Measurements from ENCODE around the gene WDFY2.
A peak's percentile ranks its signal among the peaks of the same experiment; 100 is the strongest.
"Not testable (repeated sequence)": the region's sequence is repeated elsewhere in the genome, so short reads cannot be mapped to it uniquely, and the experiment has no call there.

The WDFY2 gene

DNA sequence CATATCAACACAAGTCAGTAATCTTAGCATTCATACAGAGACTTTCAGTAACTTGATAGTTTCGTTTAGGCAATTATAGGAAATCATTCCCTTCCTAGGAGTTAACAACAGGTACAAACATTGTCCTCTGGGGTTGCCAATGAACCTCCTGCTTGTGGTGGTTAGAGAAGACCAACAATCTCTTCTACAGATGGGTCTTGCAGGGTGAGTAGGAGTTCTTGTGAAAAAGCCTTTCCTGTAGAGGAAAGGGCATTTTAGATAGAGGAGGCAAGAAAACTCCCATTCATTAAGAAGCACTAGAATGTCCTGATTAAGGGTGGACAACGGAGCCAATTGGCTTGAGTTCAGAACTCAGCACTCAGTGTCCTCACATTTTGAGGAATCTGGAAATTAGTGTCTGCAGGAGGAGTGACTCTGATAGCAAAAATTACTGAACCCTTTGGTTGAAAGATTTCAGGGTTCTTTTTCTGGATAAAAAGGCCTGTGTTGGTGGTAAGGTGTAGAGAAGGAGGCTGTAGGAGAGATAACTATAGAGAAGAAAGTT, 4.2 kb downstream of the WDFY2 start:
- WGBS, 2 experiments (ENCODE audit: insufficient coverage in 2 of 2): 89% methylated on average over 1 of the region's 2 CpGs
- Histone ChIP-seq H3K9me3 (ENCODE audit: control insufficient read depth, low read length) (no peaks in the 10 kb centered on the region), H3K36me3 (ENCODE audit: control insufficient read depth, insufficient read depth, low read length) (no peaks in the 10 kb centered on the region), H3K4me3 (ENCODE audit: extremely low read depth, insufficient read depth, low read length, poor library complexity, severe bottlenecking) (no peak overlapping the region), H3K27ac (ENCODE audit: low read depth, low read length, severe bottlenecking) (no peak overlapping the region), H3K4me1 (ENCODE audit: control insufficient read depth, insufficient read depth, low read length, poor library complexity, severe bottlenecking) (peaks cover 48% of the 10 kb centered on the region)

DNA sequence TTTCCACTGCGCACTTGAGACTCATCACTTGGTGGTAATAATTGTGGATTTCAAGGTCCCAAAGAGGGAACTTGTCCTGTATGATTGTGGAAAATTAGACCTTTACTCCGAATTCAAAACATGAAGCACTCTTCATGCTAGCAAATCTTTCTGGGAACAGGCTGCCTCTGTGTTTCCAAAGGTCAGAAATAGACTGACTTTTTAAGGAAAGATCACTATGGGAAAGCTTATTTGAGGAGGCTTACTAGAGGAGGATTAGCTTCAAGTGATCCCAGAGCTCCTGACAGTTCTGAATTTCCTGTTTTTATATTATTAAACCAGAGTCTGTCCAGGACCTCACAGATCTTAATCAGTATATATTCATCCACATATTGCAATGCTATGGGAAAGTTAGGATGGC, 5.5 kb downstream of the WDFY2 start:
- Histone ChIP-seq H3K27ac (ENCODE audit: low read depth, low read length, severe bottlenecking) (peak overlapping the region; percentile 30), H3K9me3 (ENCODE audit: control insufficient read depth, low read length) (no peaks in the 10 kb centered on the region), H3K36me3 (ENCODE audit: control insufficient read depth, insufficient read depth, low read length) (no peaks in the 10 kb centered on the region), H3K4me1 (ENCODE audit: control insufficient read depth, insufficient read depth, low read length, poor library complexity, severe bottlenecking) (peaks cover 48% of the 10 kb centered on the region), H3K4me3 (ENCODE audit: extremely low read depth, insufficient read depth, low read length, poor library complexity, severe bottlenecking) (no peak overlapping the region)
- 100% methylated on average over 1 of the region's 2 CpGs; no CpG with 5 or more reads in 1 of the 2 experiments for WGBS, 2 experiments (ENCODE audit: insufficient coverage in 2 of 2)

DNA sequence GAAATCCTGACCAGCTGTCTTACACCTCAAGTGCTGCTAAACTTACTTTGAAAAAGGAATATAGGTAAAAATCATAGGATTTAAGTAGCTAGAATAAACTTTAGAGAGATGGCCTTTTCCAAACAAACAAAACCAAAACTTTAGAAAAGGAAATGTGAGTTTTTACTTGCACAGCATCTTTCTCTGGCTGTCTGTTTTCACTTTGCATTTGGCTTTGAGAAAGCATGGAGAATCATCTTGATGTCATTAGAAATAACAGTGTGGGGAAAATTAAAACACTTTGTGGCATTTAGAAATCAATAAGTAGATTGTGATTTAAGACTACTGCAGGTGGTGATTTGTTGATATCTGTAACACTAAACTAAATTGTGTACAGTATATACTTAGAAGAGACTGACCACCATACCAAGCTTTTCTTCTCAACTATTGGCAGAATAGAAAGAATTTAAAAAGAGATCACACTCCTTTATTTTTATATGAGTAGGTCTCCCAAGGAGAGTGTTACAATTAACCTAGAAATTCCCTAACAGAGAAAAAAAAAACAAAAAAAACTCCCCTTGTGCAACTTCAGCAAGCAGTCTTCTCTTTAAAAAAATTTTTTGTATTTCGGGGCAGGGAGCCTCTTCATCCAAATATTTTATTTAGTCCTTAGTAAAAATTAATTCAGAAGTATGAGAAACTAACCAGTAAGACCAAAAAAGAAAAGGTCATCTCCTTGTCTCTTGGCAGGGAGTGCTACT, 6.1 kb downstream of the WDFY2 start:
- Histone ChIP-seq H3K4me3 (ENCODE audit: extremely low read depth, insufficient read depth, low read length, poor library complexity, severe bottlenecking) (no peak overlapping the region), H3K4me1 (ENCODE audit: control insufficient read depth, insufficient read depth, low read length, poor library complexity, severe bottlenecking) (peaks cover 48% of the 10 kb centered on the region), H3K27ac (ENCODE audit: low read depth, low read length, severe bottlenecking) (no peak overlapping the region), H3K36me3 (ENCODE audit: control insufficient read depth, insufficient read depth, low read length) (no peaks in the 10 kb centered on the region), H3K9me3 (ENCODE audit: control insufficient read depth, low read length) (no peaks in the 10 kb centered on the region)
- no CpG with 5 or more reads among the region's 1 CpG for WGBS, 2 experiments (ENCODE audit: insufficient coverage in 2 of 2)

DNA sequence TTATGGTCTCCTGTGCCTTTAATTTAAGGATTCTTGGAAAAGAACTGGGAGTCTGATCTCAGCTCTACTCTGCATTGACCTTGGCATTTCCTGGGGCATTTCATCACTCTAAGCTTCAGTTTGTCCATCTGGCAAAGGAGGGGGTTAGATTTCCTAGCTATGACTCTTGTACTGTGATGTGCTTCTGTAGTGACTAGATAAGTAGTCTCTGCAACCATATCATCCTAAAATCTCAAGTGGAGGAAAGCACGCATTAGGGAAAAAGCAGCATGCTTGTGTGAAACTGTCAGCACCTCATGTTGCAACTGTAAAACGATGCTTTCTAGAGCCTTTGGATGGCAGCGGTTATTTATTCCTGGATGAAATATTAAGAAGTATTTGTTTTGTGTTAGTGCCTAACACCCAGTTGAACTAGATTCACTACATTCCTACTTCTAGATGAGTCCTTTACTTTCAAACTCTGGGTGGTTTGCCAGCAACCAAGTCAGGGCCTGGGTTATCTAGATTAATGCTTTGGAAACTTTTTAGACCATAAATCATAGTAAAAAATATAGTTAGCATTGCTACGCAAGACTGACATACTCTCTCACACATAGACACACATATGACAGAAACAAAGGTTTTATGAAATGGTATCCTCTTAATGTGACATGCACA, 6.8 kb downstream of the WDFY2 start:
- Histone ChIP-seq H3K36me3 (ENCODE audit: control insufficient read depth, insufficient read depth, low read length) (no peaks in the 10 kb centered on the region), H3K27ac (ENCODE audit: low read depth, low read length, severe bottlenecking) (peak overlapping the region; percentile 16), H3K9me3 (ENCODE audit: control insufficient read depth, low read length) (no peaks in the 10 kb centered on the region), H3K4me3 (ENCODE audit: extremely low read depth, insufficient read depth, low read length, poor library complexity, severe bottlenecking) (no peak overlapping the region), H3K4me1 (ENCODE audit: control insufficient read depth, insufficient read depth, low read length, poor library complexity, severe bottlenecking) (peaks cover 52% of the 10 kb centered on the region)
- 17 to 53% methylated on average over 1 to 2 of the region's 4 CpGs for WGBS, 2 experiments (ENCODE audit: insufficient coverage in 2 of 2)

DNA sequence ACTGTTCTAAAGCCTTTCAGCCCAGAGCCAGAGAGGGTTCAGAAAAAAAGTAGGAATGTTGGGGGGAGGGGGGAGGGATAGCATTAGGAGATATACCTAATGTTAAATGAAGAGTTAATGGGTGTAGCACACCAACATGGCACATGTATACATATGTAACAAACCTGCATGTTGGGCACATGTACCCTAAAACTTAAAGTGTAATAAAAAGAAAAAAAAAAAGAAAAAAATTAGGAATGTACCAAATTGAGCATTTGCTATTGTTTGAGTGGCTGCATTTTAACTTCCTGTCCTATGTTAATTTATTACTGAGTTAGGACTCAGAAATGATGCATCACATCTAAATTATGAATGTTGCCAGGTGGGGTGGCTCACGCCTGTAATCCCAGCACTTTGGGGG, 7.7 kb downstream of the WDFY2 start:
- not testable (repeated sequence) for H3K4me3 ChIP-seq (ENCODE audit: extremely low read depth, insufficient read depth, low read length, poor library complexity, severe bottlenecking); H3K36me3 ChIP-seq (ENCODE audit: control insufficient read depth, insufficient read depth, low read length); H3K27ac ChIP-seq (ENCODE audit: low read depth, low read length, severe bottlenecking); H3K9me3 ChIP-seq (ENCODE audit: control insufficient read depth, low read length)
- peaks cover 59% of the 10 kb centered on the region for H3K4me1 ChIP-seq (ENCODE audit: control insufficient read depth, insufficient read depth, low read length, poor library complexity, severe bottlenecking)
- 89% methylated on average over 1 of the region's 1 CpG; no CpG with 5 or more reads in 1 of the 2 experiments for WGBS, 2 experiments (ENCODE audit: insufficient coverage in 2 of 2)

DNA sequence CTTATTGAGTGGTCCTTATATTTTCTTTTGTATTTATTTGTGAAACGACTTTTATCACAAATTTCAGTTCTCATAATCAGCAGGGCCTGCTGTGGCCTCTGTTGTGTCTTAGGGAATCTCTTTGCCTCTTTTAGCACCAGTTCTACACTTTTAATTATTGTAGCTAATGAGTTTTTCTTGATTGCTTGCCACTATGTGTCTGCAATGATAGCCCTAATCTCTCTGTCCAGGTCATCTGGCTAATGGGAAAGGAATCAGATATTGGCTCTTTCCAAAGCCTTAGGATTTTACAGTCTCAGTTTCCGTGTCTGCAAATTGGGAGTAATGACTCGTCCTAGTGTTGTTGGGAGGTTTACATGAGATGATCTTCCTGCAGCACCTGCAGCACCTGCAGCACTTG, 10.2 kb downstream of the WDFY2 start:
- peaks cover 34% of the 10 kb centered on the region for H3K4me1 ChIP-seq (ENCODE audit: control insufficient read depth, insufficient read depth, low read length, poor library complexity, severe bottlenecking)
- H3K27ac ChIP-seq (ENCODE audit: low read depth, low read length, severe bottlenecking): no peak overlapping the region
- 87% methylated on average over 2 of the region's 3 CpGs; no CpG with 5 or more reads in 1 of the 2 experiments for WGBS, 2 experiments (ENCODE audit: insufficient coverage in 2 of 2)
- no peaks in the 10 kb centered on the region for H3K9me3 ChIP-seq (ENCODE audit: control insufficient read depth, low read length)
- no peaks in the 10 kb centered on the region for H3K36me3 ChIP-seq (ENCODE audit: control insufficient read depth, insufficient read depth, low read length)
- H3K4me3 ChIP-seq (ENCODE audit: extremely low read depth, insufficient read depth, low read length, poor library complexity, severe bottlenecking): no peak overlapping the region

DNA sequence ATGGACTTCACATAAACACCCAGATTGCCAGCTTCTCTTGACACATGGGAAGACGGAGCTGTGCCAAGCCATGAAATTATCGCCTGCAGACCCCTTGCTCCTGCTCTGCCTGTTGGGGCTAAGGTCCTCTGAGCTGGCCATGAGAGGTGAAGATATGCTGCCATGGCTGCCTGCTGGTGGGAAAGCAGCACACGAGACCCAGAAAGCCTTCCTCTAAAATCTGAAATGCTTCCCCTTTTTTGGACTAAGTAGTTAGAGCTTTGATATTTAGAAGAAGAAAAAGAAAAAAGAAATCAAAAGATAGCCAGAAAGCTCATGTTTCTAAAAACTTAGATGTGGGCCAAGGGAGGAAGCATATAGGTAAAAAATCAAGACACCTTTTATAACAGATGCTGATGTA, 11.2 kb downstream of the WDFY2 start:
- Histone ChIP-seq H3K27ac (ENCODE audit: low read depth, low read length, severe bottlenecking) (no peak overlapping the region), H3K36me3 (ENCODE audit: control insufficient read depth, insufficient read depth, low read length) (no peaks in the 10 kb centered on the region), H3K9me3 (ENCODE audit: control insufficient read depth, low read length) (no peaks in the 10 kb centered on the region), H3K4me1 (ENCODE audit: control insufficient read depth, insufficient read depth, low read length, poor library complexity, severe bottlenecking) (peaks cover 26% of the 10 kb centered on the region), H3K4me3 (ENCODE audit: extremely low read depth, insufficient read depth, low read length, poor library complexity, severe bottlenecking) (no peak overlapping the region)
- WGBS, 2 experiments (ENCODE audit: insufficient coverage in 2 of 2): 92 to 100% methylated on average over 2 of the region's 3 CpGs

DNA sequence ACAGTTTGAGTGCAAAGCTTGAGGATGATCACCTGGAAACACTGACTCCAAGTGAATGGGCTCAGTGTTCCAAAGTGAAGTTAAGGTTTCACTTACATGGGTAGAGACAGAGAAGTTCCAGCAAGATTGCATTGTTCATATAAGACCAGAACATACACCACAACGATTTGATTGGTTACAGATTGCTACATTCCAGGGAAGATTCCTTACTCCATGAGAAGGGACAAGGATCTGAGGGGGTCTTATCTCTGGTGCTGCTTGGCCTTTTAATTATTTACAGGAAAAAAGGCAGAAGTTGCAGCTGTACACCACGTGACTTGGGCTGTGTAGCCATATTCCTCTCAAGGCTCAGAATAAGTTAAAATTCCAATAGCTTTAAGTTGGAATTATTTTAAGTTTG, 12.3 kb downstream of the WDFY2 start:
- no peak overlapping the region for H3K27ac ChIP-seq (ENCODE audit: low read depth, low read length, severe bottlenecking)
- no peak overlapping the region for H3K4me3 ChIP-seq (ENCODE audit: extremely low read depth, insufficient read depth, low read length, poor library complexity, severe bottlenecking)
- H3K4me1 ChIP-seq (ENCODE audit: control insufficient read depth, insufficient read depth, low read length, poor library complexity, severe bottlenecking): peaks cover 18% of the 10 kb centered on the region
- WGBS, 2 experiments (ENCODE audit: insufficient coverage in 2 of 2): 60 to 80% methylated on average over 1 of the region's 2 CpGs
- peaks cover 3% of the 10 kb centered on the region for H3K36me3 ChIP-seq (ENCODE audit: control insufficient read depth, insufficient read depth, low read length)
- no peaks in the 10 kb centered on the region for H3K9me3 ChIP-seq (ENCODE audit: control insufficient read depth, low read length)

DNA sequence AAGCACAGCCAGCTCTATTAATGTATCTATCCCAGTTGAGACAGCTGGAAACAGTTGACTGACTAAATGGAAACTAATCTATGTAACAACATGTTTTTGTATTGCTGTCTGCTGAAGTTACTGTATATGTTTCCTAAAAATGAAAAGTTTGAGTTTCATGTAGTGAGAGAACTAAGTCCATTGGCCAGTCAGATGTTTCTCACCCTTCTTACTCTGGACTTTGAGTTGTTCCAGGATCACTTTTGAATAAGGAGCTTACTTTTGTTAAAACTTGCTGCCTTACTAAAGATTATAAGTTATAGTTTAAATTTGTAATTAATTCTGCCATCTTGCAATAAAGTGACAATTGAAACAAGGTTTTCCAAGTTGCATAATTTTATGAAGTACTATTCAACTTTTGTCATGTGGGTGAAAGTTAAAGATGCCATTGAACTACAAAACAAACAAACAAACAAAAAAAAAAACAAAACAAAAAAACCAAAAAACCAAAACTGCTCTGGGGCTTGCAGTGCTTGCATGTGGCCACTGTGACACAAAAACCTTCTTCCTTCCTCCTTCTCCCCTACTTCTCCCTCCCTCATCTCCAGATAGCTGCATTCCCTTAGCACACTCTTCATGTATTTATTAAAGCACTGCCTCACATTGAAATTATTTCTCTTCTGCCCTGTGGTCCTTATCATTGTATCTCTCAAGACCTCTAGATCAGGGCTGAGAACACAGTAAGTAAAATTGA, 15.3 kb downstream of the WDFY2 start:
- Histone ChIP-seq H3K27ac (ENCODE audit: low read depth, low read length, severe bottlenecking) (no peak overlapping the region), H3K9me3 (ENCODE audit: control insufficient read depth, low read length) (no peaks in the 10 kb centered on the region), H3K36me3 (ENCODE audit: control insufficient read depth, insufficient read depth, low read length) (peaks cover 13% of the 10 kb centered on the region), H3K4me3 (ENCODE audit: extremely low read depth, insufficient read depth, low read length, poor library complexity, severe bottlenecking) (no peak overlapping the region), H3K4me1 (ENCODE audit: control insufficient read depth, insufficient read depth, low read length, poor library complexity, severe bottlenecking) (peaks cover 14% of the 10 kb centered on the region)

DNA sequence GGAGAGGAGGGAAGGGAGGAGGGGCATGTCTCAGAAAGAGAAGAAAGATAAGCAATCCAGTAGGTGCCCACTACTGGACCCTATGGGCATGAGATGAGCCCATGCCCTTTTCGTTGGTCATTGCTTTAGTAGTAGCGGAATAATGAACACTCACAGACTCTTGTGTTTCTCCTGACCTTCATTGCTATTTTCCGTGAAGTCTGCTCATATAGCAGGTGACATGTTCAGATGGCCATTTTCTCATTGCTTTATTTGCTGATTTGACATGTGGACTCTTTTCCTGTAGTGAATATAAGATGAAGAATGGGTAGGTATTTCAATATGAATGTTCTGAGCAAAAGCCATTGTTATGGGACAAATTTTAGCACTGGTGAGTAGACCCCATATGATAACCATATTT, 16.4 kb downstream of the WDFY2 start:
- Histone ChIP-seq H3K9me3 (ENCODE audit: control insufficient read depth, low read length) (no peaks in the 10 kb centered on the region), H3K4me1 (ENCODE audit: control insufficient read depth, insufficient read depth, low read length, poor library complexity, severe bottlenecking) (peaks cover 14% of the 10 kb centered on the region), H3K27ac (ENCODE audit: low read depth, low read length, severe bottlenecking) (no peak overlapping the region), H3K36me3 (ENCODE audit: control insufficient read depth, insufficient read depth, low read length) (peaks cover 13% of the 10 kb centered on the region), H3K4me3 (ENCODE audit: extremely low read depth, insufficient read depth, low read length, poor library complexity, severe bottlenecking) (no peak overlapping the region)
- 88 to 95% methylated on average over 2 to 3 of the region's 3 CpGs for WGBS, 2 experiments (ENCODE audit: insufficient coverage in 2 of 2)
